ENCODE results near the gene NCOA6.

The NCOA6 gene

GRCh38 chr20:34709044-34709830 is 116.2 kb downstream of the NCOA6 start:
- DNase-seq (ENCODE audit: low read depth) = peak; percentile 75
- TF ChIP-seq, protein P1, sequence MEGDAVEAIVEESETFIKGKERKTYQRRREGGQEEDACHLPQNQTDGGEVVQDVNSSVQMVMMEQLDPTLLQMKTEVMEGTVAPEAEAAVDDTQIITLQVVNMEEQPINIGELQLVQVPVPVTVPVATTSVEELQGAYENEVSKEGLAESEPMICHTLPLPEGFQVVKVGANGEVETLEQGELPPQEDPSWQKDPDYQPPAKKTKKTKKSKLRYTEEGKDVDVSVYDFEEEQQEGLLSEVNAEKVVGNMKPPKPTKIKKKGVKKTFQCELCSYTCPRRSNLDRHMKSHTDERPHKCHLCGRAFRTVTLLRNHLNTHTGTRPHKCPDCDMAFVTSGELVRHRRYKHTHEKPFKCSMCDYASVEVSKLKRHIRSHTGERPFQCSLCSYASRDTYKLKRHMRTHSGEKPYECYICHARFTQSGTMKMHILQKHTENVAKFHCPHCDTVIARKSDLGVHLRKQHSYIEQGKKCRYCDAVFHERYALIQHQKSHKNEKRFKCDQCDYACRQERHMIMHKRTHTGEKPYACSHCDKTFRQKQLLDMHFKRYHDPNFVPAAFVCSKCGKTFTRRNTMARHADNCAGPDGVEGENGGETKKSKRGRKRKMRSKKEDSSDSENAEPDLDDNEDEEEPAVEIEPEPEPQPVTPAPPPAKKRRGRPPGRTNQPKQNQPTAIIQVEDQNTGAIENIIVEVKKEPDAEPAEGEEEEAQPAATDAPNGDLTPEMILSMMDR (conservative IDR thresholded peaks at IDR 0.05; ENCODE audit: low read depth, low read length) = no peak
- peak overlapping the region; percentile 73 for H3K4me3 ChIP-seq (ENCODE audit: low read depth, low read length)

GRCh38 chr20:34708621-34709043 is 116.8 kb downstream of the NCOA6 start:
- TF ChIP-seq, protein P1 (conservative IDR thresholded peaks at IDR 0.05; ENCODE audit: low read depth, low read length) = peak; percentile 72
- peak; percentile 56 for DNase-seq (ENCODE audit: low read depth)
- H3K4me3 ChIP-seq (ENCODE audit: low read depth, low read length) = peak overlapping the region; percentile 73

- TF ChIP-seq, protein P1 (conservative IDR thresholded peaks at IDR 0.05; ENCODE audit: low read depth, low read length) = no peak
- no peak overlapping the region for H3K4me3 ChIP-seq (ENCODE audit: low read depth, low read length)
- DNase-seq (ENCODE audit: low read depth) = no peak
These were observed 118.3 kb downstream of the NCOA6 start for GRCh38 chr20:34706912-34707784.

GRCh38 chr20:34706302-34706875 is 119.1 kb downstream of the NCOA6 start:
- no peak for DNase-seq (ENCODE audit: low read depth)
- TF ChIP-seq, protein P1 (conservative IDR thresholded peaks at IDR 0.05; ENCODE audit: low read depth, low read length) = no peak
- no peak overlapping the region for H3K4me3 ChIP-seq (ENCODE audit: low read depth, low read length)

DNA sequence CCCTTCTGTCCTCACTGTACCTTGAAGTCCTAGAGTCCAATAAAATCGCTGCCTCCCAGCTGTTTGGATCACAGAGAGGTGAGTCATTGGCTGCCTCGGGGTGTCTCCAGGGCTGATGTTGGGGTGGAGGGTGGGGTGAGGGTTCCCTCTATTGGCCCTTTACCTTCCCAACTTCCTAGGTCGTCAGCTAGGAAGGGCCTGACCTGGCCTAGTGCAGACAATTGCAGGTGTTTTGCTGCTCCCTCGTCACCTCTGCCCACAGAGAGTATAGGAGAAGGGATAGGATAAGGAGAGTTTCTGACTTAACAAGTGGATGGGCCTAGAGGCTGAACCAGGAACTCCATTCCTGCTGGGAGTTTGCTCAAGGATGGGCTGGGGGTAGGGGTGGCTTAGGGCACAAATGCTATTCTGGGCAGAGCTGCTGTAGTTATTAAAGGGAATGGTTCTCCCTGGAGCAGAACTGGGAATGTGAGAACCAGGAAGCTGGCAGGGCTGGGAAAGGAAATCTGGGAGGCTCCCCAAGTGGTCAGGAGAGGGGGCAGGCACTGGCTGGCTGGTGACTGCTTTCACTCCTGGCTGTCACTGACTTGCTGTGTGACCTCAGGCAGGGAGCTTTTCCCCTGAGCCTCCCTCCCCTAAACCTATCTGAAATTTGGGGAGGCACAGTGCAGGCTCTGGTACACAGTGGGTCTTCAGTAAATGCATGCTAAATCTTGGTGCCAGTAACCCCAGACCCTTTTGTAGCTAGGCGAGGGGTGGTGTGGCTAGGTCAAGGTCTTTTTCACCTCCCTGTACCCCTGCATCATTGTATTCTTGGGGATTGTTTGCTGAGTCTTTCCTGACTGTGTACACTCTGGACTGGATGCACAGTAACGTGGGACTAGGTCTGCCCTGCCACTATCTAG is 119.8 kb downstream of the NCOA6 start:
- TF ChIP-seq, protein P1 (conservative IDR thresholded peaks at IDR 0.05; ENCODE audit: low read depth, low read length) = peak; percentile 13
- H3K4me3 ChIP-seq (ENCODE audit: low read depth, low read length) = peak overlapping the region; percentile 87
- DNase-seq (ENCODE audit: low read depth) = peak; percentile 31

DNA sequence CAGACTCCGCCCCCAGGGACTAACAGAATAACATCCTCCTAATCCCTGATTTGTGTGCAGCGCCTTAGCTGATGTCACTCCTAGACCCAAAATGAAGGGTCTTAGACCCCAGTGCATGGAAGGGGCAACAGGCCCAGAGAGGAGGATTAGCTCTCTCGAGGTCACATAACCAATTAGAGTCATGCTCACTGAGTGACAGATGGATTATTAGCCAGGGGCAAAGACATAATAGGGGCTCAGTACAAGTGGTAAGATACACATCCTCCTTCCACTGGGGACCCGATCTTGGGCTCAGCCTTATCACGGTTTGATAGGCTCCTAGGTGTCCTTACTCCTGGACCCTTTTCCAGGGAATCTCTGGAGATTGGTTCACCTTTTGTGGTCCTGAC is 120.4 kb downstream of the NCOA6 start:
- H3K4me3 ChIP-seq (ENCODE audit: low read depth, low read length) = peak overlapping the region; percentile 87
- TF ChIP-seq, protein P1 (conservative IDR thresholded peaks at IDR 0.05; ENCODE audit: low read depth, low read length) = no peak
- no peak for DNase-seq (ENCODE audit: low read depth)
